Neural progenitor cell (in vitro differentiated cells): ENCODE results near the gene PRDM7.

Experiments
- CTCF ChIP-seq: fragments of 200-600 bp; sonication (generic); IDR thresholded peaks from 2 replicates; pipeline ENCODE4 v1.5.1; 2017; ENCODE audit warnings: antibody characterized with exemption, mild to moderate bottlenecking
- EZH2 ChIP-seq: fragments of 200-600 bp; sonication (generic); IDR thresholded peaks from 2 replicates; pipeline ENCODE4 v1.6.1; 2017; ENCODE audit warnings: antibody characterized with exemption, mild to moderate bottlenecking, moderate library complexity
- EZH2phosphoT487 ChIP-seq: fragments of 200-600 bp; sonication (generic); IDR thresholded peaks from 2 replicates; pipeline ENCODE4 v1.6.1; 2017; ENCODE audit warnings: antibody characterized with exemption

- TF ChIP-seq CTCF: no peak
- no peak for TF ChIP-seq EZH2
- no peak for TF ChIP-seq EZH2phosphoT487
Measured at GRCh38 chr16:90022209-90023077, 54.7 kb downstream of the PRDM7 start.
